GM19025 (cell line): Measurements from ENCODE around the gene DPP10.

ENCODE experiments used
- ATAC-seq: cut with Tn5 transposase; IDR thresholded peaks from one replicate; pipeline ENCODE4 v1.9.1; 2021; ENCODE audit warnings: mild to moderate bottlenecking, low read depth, moderate library complexity; ENCODE audit not compliant: unreplicated experiment

The DPP10 gene

GRCh38 chr2:115771516-115771915 lies 1329.1 kb downstream of the DPP10 start:
- no peak for ATAC-seq

GRCh38 chr2:115774361-115774760 lies 1331.9 kb downstream of the DPP10 start:
- no peak for ATAC-seq

- ATAC-seq = no peak
These were observed 1336.7 kb downstream of the DPP10 start for GRCh38 chr2:115779085-115779632.

GRCh38 chr2:115782286-115782685 lies 1339.8 kb downstream of the DPP10 start:
- ATAC-seq = no peak

GRCh38 chr2:115796078-115796477 lies 1353.6 kb downstream of the DPP10 start:
- no peak for ATAC-seq

GRCh38 chr2:115807276-115807675 lies 1364.8 kb downstream of the DPP10 start:
- ATAC-seq = no peak

- no peak for ATAC-seq
These were observed 1383.5 kb downstream of the DPP10 start for GRCh38 chr2:115825912-115826311.

- no peak for ATAC-seq
These were observed 1390.8 kb downstream of the DPP10 start for GRCh38 chr2:115833196-115833595.

- ATAC-seq = no peak
These were observed 1396.1 kb downstream of the DPP10 start for GRCh38 chr2:115838539-115838938.

- ATAC-seq = no peak
These were observed 1399.9 kb downstream of the DPP10 start for GRCh38 chr2:115842306-115842705.

GRCh38 chr2:115848192-115848591 lies 1405.8 kb downstream of the DPP10 start:
- ATAC-seq = no peak

- ATAC-seq = no peak
These were observed 1424.6 kb downstream of the DPP10 start for GRCh38 chr2:115867024-115867423.

- no peak for ATAC-seq
These were observed 1432.0 kb downstream of the DPP10 start for GRCh38 chr2:115874427-115874826.

- no peak for ATAC-seq
These were observed 1438.1 kb downstream of the DPP10 start for GRCh38 chr2:115880558-115880957.

- ATAC-seq = no peak
These were observed 1444.9 kb downstream of the DPP10 start for GRCh38 chr2:115887209-115887776.
